Hepatocyte (in vitro differentiated cells): ENCODE results near the gene MSMB. TPM values are rescaled to one million over a fixed set of nuclear protein-coding genes. Genes with fewer than 3 reads are reported as not detected.
"Not testable (repeated sequence)": the region's sequence is repeated elsewhere in the genome, so short reads cannot be mapped to it uniquely, and the experiment has no call there.

ENCODE experiments used
- DNase-seq: peaks from one replicate; pipeline ENCODE4 v3.0.0-alpha.2; 2016; ENCODE audit warnings: low spot score
- H2AFZ ChIP-seq: fragments of 200-600 bp; sonication (generic); 2 replicates; pipeline ENCODE4 v1.6.0; 2016; ENCODE audit warnings: antibody characterized with exemption, mild to moderate bottlenecking
- H3K27ac ChIP-seq: fragments of 200-600 bp; sonication (generic); 2 replicates; pipeline ENCODE4 v1.5.1; 2016; ENCODE audit warnings: mild to moderate bottlenecking
- H3K27me3 ChIP-seq: fragments of 200-600 bp; sonication (generic); 2 replicates; pipeline ENCODE4 v1.6.1; 2016
- H3K36me3 ChIP-seq: fragments of 200-600 bp; sonication (generic); replicated peaks from 2 replicates; pipeline ENCODE4 v1.5.1; 2016; ENCODE audit warnings: low read depth; ENCODE audit not compliant: insufficient read depth
- H3K4me1 ChIP-seq: fragments of 200-600 bp; sonication (generic); 2 replicates; pipeline ENCODE4 v1.5.1; 2016; ENCODE audit warnings: mild to moderate bottlenecking, moderate library complexity; ENCODE audit not compliant: insufficient read depth
- H3K4me2 ChIP-seq: fragments of 200-600 bp; sonication (generic); 2 replicates; pipeline ENCODE4 v1.6.0; 2016
- H3K4me3 ChIP-seq: fragments of 200-600 bp; sonication (generic); 2 replicates; pipeline ENCODE4 v1.5.1; 2016; ENCODE audit warnings: mild to moderate bottlenecking
- H3K79me2 ChIP-seq: fragments of 200-600 bp; sonication (generic); 2 replicates; pipeline ENCODE4 v1.6.0; 2017; ENCODE audit warnings: mild to moderate bottlenecking
- H3K9me2 ChIP-seq: fragments of 200-600 bp; sonication (generic); replicated peaks from 2 replicates; pipeline ENCODE4 v1.6.0; 2017; ENCODE audit warnings: mild to moderate bottlenecking; ENCODE audit not compliant: insufficient read depth
- H3K9me3 ChIP-seq: fragments of 200-600 bp; sonication (generic); 2 replicates; pipeline ENCODE4 v1.5.1; 2016; ENCODE audit warnings: low read depth, mild to moderate bottlenecking
- H4K20me1 ChIP-seq: fragments of 200-600 bp; sonication (generic); 2 replicates; pipeline ENCODE4 v1.6.0; 2016; ENCODE audit warnings: mild to moderate bottlenecking; ENCODE audit not compliant: insufficient read depth, poor library complexity, severe bottlenecking
- CTCF ChIP-seq: fragments of 200-600 bp; sonication (generic); IDR thresholded peaks from 2 replicates; pipeline ENCODE4 v1.5.1; 2016; ENCODE audit warnings: antibody characterized with exemption, mild to moderate bottlenecking; ENCODE audit not compliant: poor library complexity
- EZH2 ChIP-seq: fragments of 200-600 bp; sonication (generic); IDR thresholded peaks from 2 replicates; pipeline ENCODE4 v1.6.1; 2016; ENCODE audit warnings: antibody characterized with exemption, mild to moderate bottlenecking, borderline replicate concordance
- EZH2phosphoT487 ChIP-seq: fragments of 200-600 bp; sonication (generic); IDR thresholded peaks from one replicate; pipeline ENCODE4 v1.6.1; 2018; ENCODE audit warnings: antibody characterized with exemption, mild to moderate bottlenecking, low read depth, moderate library complexity; ENCODE audit not compliant: unreplicated experiment, severe bottlenecking
- WGBS: methylation state at CpG from one replicate; pipeline ENCODE4 v1.1.6; 2016; ENCODE audit warnings: low lambda C conversion rate; ENCODE audit errors: missing lambda C conversion rate; 5-methylcytosine and 5-hydroxymethylcytosine counted together
- polyA plus RNA-seq: library from polyadenylated mRNA; unstranded; fragments of >200 nt; fragmentation: Nextera tagmentation; extraction: Ambion mirVana; gene quantifications from 2 replicates; pipeline ENCODE4 v1.2.1, GENCODE V29; 2016
- total RNA-seq: library from RNA; depleted of rRNA; stranded (reverse); fragments of >200 nt; gene quantifications from 2 replicates; pipeline ENCODE4 v1.2.3, GENCODE V29; 2014

Gene MSMB
- total and polyA plus RNA-seq, 2 experiments from 2014 or later, result 2.2 to 11.0 TPM

- Histone ChIP-seq H3K9me2 (no peaks in the 10 kb centered on the region), H3K4me2 (no peak overlapping the region), H2AFZ (no peak overlapping the region), H3K27ac (peak overlapping the region; percentile 44), H3K36me3 (no peaks in the 10 kb centered on the region), H3K9me3 (peaks cover 5% of the 10 kb centered on the region), H4K20me1 (no peaks in the 10 kb centered on the region), H3K4me3 (no peak overlapping the region), H3K79me2 (no peaks in the 10 kb centered on the region), H3K27me3 (no peaks in the 10 kb centered on the region), H3K4me1 (peaks cover 5% of the 10 kb centered on the region)
- WGBS, result 89% methylated on average over 6 of the region's 6 CpGs
- TF ChIP-seq EZH2 (no peak), CTCF (no peak), EZH2phosphoT487 (no peak)
- no peak for DNase-seq
Observed at GRCh38 chr10:46052791-46053375, 6.8 kb upstream of the MSMB start.

- TF ChIP-seq EZH2phosphoT487, result no peak
- TF ChIP-seq EZH2, result no peak
- TF ChIP-seq CTCF, result no peak
- Histone ChIP-seq H3K79me2 (no peaks in the 10 kb centered on the region), H3K9me3 (peaks cover under 1% of the 10 kb centered on the region), H3K4me3 (no peak overlapping the region), H3K4me1 (peaks cover 5% of the 10 kb centered on the region), H3K9me2 (no peaks in the 10 kb centered on the region), H4K20me1 (no peaks in the 10 kb centered on the region), H3K27me3 (no peaks in the 10 kb centered on the region), H3K27ac (peak overlapping the region; percentile 44), H3K36me3 (no peaks in the 10 kb centered on the region), H2AFZ (no peak overlapping the region), H3K4me2 (peak overlapping the region; percentile 26)
- DNase-seq, result no peak
- 33% methylated on average over 6 of the region's 7 CpGs for WGBS
Observed at GRCh38 chr10:46052057-46052790, 6.2 kb upstream of the MSMB start.

GRCh38 chr10:46050941-46051623, 5.0 kb upstream of the MSMB start:
- Histone ChIP-seq H3K9me3 (no peaks in the 10 kb centered on the region), H3K9me2 (no peaks in the 10 kb centered on the region), H3K79me2 (no peaks in the 10 kb centered on the region), H3K27me3 (no peaks in the 10 kb centered on the region), H3K4me3 (no peak overlapping the region), H3K36me3 (no peaks in the 10 kb centered on the region), H4K20me1 (no peaks in the 10 kb centered on the region), H2AFZ (no peak overlapping the region), H3K4me2 (no peak overlapping the region), H3K4me1 (peaks cover 5% of the 10 kb centered on the region), H3K27ac (no peak overlapping the region)
- TF ChIP-seq EZH2 (no peak), CTCF (no peak), EZH2phosphoT487 (no peak)
- DNase-seq, result no peak
- WGBS, result 70% methylated on average over 11 of the region's 11 CpGs

GRCh38 chr10:46049497-46049831, 3.4 kb upstream of the MSMB start:
- H4K20me1 ChIP-seq, H3K4me3 ChIP-seq, H3K4me1 ChIP-seq, H3K4me2 ChIP-seq, H2AFZ ChIP-seq, H3K27me3 ChIP-seq, H3K36me3 ChIP-seq, H3K9me2 ChIP-seq, H3K9me3 ChIP-seq, DNase-seq, H3K27ac ChIP-seq, H3K79me2 ChIP-seq: not testable (repeated sequence)
- WGBS, result 88% methylated on average over 11 of the region's 11 CpGs
